H9 (cell line): ENCODE data around the gene TMEM219. TPM values are rescaled to one million over a fixed set of nuclear protein-coding genes. Genes with fewer than 3 reads are reported as not detected.

Experiments used
- DNase-seq: peaks from one replicate; pipeline ENCODE4 v3.0.0-alpha.2; 2017
- H2AFZ ChIP-seq: one replicate; pipeline ENCODE4 v1.6.1; 2013; ENCODE audit warnings: mild to moderate bottlenecking, low read length, control low read depth, moderate library complexity
- H2AK5ac ChIP-seq: 2 replicates; pipeline ENCODE4 v1.6.1; 2013; ENCODE audit warnings: low read length, control low read depth, mixed read lengths; ENCODE audit not compliant: insufficient read length
- H2BK120ac ChIP-seq: one replicate; pipeline ENCODE4 v1.6.1; 2013; ENCODE audit warnings: low read depth, mild to moderate bottlenecking, low read length, control low read depth, inconsistent platforms; ENCODE audit not compliant: poor library complexity, severe bottlenecking
- H2BK12ac ChIP-seq: 2 replicates; pipeline ENCODE4 v1.6.1; 2013; ENCODE audit warnings: low read length, control low read depth, mixed read lengths, low read depth; ENCODE audit not compliant: insufficient read length
- H2BK15ac ChIP-seq: 2 replicates; pipeline ENCODE4 v1.6.1; 2013; ENCODE audit warnings: low read depth, low read length, control low read depth
- H2BK20ac ChIP-seq: one replicate; pipeline ENCODE4 v1.6.1; 2013; ENCODE audit warnings: low read depth, mild to moderate bottlenecking, low read length, control low read depth, inconsistent platforms; ENCODE audit not compliant: poor library complexity, severe bottlenecking
- H2BK5ac ChIP-seq: 2 replicates; pipeline ENCODE4 v1.6.1; 2013; ENCODE audit warnings: low read length, control low read depth, mixed read lengths; ENCODE audit not compliant: insufficient read length
- H3K14ac ChIP-seq: 2 replicates; pipeline ENCODE4 v1.6.1; 2013; ENCODE audit warnings: low read length, control low read depth; ENCODE audit not compliant: insufficient read depth
- H3K18ac ChIP-seq: 2 replicates; pipeline ENCODE4 v1.6.1; 2013; ENCODE audit warnings: low read depth, mild to moderate bottlenecking, mixed read lengths, low read length, control low read depth; ENCODE audit not compliant: insufficient read length
- H3K23ac ChIP-seq: 2 replicates; pipeline ENCODE4 v1.6.1; 2013; ENCODE audit warnings: low read length, control low read depth, mixed read lengths, low read depth; ENCODE audit not compliant: insufficient read length
- H3K23me2 ChIP-seq: 2 replicates; pipeline ENCODE4 v1.6.1; 2013; ENCODE audit warnings: low read depth, mild to moderate bottlenecking, mixed read lengths, low read length, control low read depth; ENCODE audit not compliant: insufficient read length, poor library complexity, severe bottlenecking
- H3K27ac ChIP-seq: 2 replicates; pipeline ENCODE4 v1.5.1; 2013; ENCODE audit warnings: low read length, control low read depth, mixed read lengths, low read depth; ENCODE audit not compliant: insufficient read length
- H3K27me3 ChIP-seq: 2 replicates; pipeline ENCODE4 v1.6.1; 2013; ENCODE audit warnings: low read length, control low read depth, inconsistent platforms; ENCODE audit not compliant: insufficient read depth
- H3K4ac ChIP-seq: 2 replicates; pipeline ENCODE4 v1.6.1; 2013; ENCODE audit warnings: low read depth, mild to moderate bottlenecking, control low read depth, inconsistent platforms, low read length, moderate library complexity
- H3K4me1 ChIP-seq: 2 replicates; pipeline ENCODE4 v1.6.1; 2013; ENCODE audit warnings: low read length, control low read depth, inconsistent platforms; ENCODE audit not compliant: insufficient read depth
- H3K4me2 ChIP-seq: 2 replicates; pipeline ENCODE4 v1.6.1; 2013; ENCODE audit warnings: low read length, control low read depth, mixed read lengths; ENCODE audit not compliant: insufficient read length, insufficient read depth
- H3K56ac ChIP-seq: 2 replicates; pipeline ENCODE4 v1.6.1; 2013; ENCODE audit warnings: low read depth, mild to moderate bottlenecking, mixed read lengths, low read length, control low read depth; ENCODE audit not compliant: insufficient read length
- H3K79me1 ChIP-seq: 2 replicates; pipeline ENCODE4 v1.6.1; 2013; ENCODE audit warnings: low read depth, mild to moderate bottlenecking, moderate library complexity, low read length, control low read depth, inconsistent platforms; ENCODE audit not compliant: insufficient read depth, poor library complexity, severe bottlenecking
- H3K79me2 ChIP-seq: 2 replicates; pipeline ENCODE4 v1.6.1; 2013; ENCODE audit warnings: low read length, control low read depth, inconsistent platforms; ENCODE audit not compliant: insufficient read depth
- H3K9ac ChIP-seq: 2 replicates; pipeline ENCODE4 v1.6.1; 2013; ENCODE audit warnings: low read length, control low read depth, mixed read lengths; ENCODE audit not compliant: insufficient read length; ENCODE audit errors: extremely low read depth
- H3K9me3 ChIP-seq: one replicate; pipeline ENCODE4 v1.6.1; 2013; ENCODE audit warnings: low read depth, low read length, inconsistent platforms; ENCODE audit not compliant: control insufficient read depth
- H3T11ph ChIP-seq: one replicate; pipeline ENCODE4 v1.6.1; 2013; ENCODE audit warnings: mild to moderate bottlenecking, low read length, control low read depth, inconsistent platforms
- H4K20me1 ChIP-seq: one replicate; pipeline ENCODE4 v1.6.1; 2013; ENCODE audit not compliant: control insufficient read depth, insufficient read length, insufficient read depth
- H4K5ac ChIP-seq: 2 replicates; pipeline ENCODE4 v1.6.1; 2013; ENCODE audit warnings: low read depth, mild to moderate bottlenecking, mixed read lengths, low read length, control low read depth; ENCODE audit not compliant: insufficient read length
- H4K8ac ChIP-seq: replicated peaks from 2 replicates; pipeline ENCODE4 v1.6.1; 2013; ENCODE audit warnings: low read length, control low read depth, mixed read lengths, low read depth; ENCODE audit not compliant: insufficient read length
- H4K91ac ChIP-seq: 2 replicates; pipeline ENCODE4 v1.6.1; 2013; ENCODE audit warnings: low read depth, mild to moderate bottlenecking, moderate library complexity, mixed read lengths, low read length, control low read depth; ENCODE audit not compliant: insufficient read length
- H3K27ac Mint-ChIP-seq, 3 experiments: 2 replicates in 2 of 3; 3 replicates in 1 of 3; pipeline ENCODE4 v1.8.0; 2020 to 2021; ENCODE audit warnings: mixed read lengths in 3 of 3, mild to moderate bottlenecking in 1 of 3, moderate library complexity in 1 of 3
- H3K27me3 Mint-ChIP-seq: 2 replicates; pipeline ENCODE4 v1.8.0; 2021; ENCODE audit warnings: low read depth, mild to moderate bottlenecking, moderate library complexity, mixed read lengths
- H3K36me3 Mint-ChIP-seq, 3 experiments: 2 replicates in 2 of 3; 3 replicates in 1 of 3; pipeline ENCODE4 v1.8.0; 2020 to 2021; ENCODE audit warnings: low read depth in 3 of 3, mixed read lengths in 3 of 3; ENCODE audit not compliant: insufficient read depth in 1 of 3
- H3K4me1 Mint-ChIP-seq, 2 experiments: 2 replicates each; pipeline ENCODE4 v1.8.0; 2020; ENCODE audit warnings: mixed read lengths in 2 of 2
- H3K4me3 Mint-ChIP-seq, 2 experiments: 2 replicates in 1 of 2; 3 replicates in 1 of 2; pipeline ENCODE4 v1.8.0; 2020 to 2021; ENCODE audit warnings: mild to moderate bottlenecking in 2 of 2, mixed read lengths in 2 of 2, moderate library complexity in 1 of 2
- H3K9me3 Mint-ChIP-seq, 2 experiments: 2 replicates in 1 of 2; 3 replicates in 1 of 2; pipeline ENCODE4 v1.8.0; 2020; ENCODE audit warnings: mild to moderate bottlenecking in 2 of 2, mixed read lengths in 2 of 2, moderate library complexity in 1 of 2
- WGBS: extraction: QIAGEN DNeasy Blood & Tissue Kit; methylation state at CpG from one replicate; pipeline ENCODE4 v1.1.7; 2013; ENCODE audit warnings: missing lambda C conversion rate, low lambda C conversion rate, mixed read lengths; ENCODE audit not compliant: insufficient read length; ENCODE audit errors: extremely low coverage; 5-methylcytosine and 5-hydroxymethylcytosine counted together
- total RNA-seq: library from RNA; stranded (reverse); gene quantifications from 2 replicates; pipeline ENCODE4 v1.2.1, GENCODE V29; 2021
- TF ChIP-seq, protein P1 (sequence below): fragments of 200-600 bp; sonication (generic); conservative IDR thresholded peaks from 3 replicates; pipeline ENCODE4 v1.8.0; 2021; ENCODE audit warnings: antibody characterized with exemption, mild to moderate bottlenecking

Gene TMEM219
- total RNA-seq, 1 experiment from 2014 or later = 89.1 TPM

DNA sequence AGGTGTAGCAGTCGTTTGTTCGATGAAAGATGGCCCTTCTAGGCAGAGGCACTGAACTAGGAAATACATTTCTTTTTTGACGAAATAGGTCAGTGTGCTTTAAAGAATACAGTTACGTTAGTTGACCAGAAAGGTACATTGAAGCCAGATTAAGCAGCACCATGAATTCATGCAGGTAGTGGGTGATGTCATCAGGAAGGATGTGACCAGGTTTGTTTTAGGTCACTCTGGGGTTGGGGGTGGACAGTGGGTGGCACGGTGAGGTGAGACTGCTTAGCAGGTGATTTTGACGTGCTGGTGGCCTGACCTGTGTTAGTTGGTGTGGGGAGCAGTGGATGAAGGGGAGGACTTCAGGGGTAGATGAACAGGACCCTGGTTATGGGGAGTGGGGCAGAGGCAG, 37.7 kb downstream of the TMEM219 start:
- H4K91ac ChIP-seq = no peak overlapping the region
- H3K9ac ChIP-seq = no peak overlapping the region
- no peak overlapping the region for H3T11ph ChIP-seq
- H2BK120ac ChIP-seq = no peak overlapping the region
- no peaks in the 10 kb centered on the region; the same call in 1 of the 2 replicates for H3K79me2 ChIP-seq
- no peak overlapping the region for H2AFZ ChIP-seq
- no peak overlapping the region for H4K5ac ChIP-seq
- H2BK20ac ChIP-seq = no peak overlapping the region
- no peak overlapping the region for H3K23ac ChIP-seq
- no peak overlapping the region for H3K4me2 ChIP-seq
- H4K20me1 ChIP-seq = no peaks in the 10 kb centered on the region
- Mint-ChIP-seq H3K9me3 (no peaks in the 10 kb centered on the region; a peak in 1 of 5 replicates), H3K27me3 (no peaks in the 10 kb centered on the region; the same call in 1 of the 2 replicates), H3K27ac (0 out of 7 replicates have a peak overlapping the region, but pooled peaks of 1 of the 3 experiments have one; percentile 34), H3K4me1 (peaks cover 10 to 32% of the 10 kb centered on the region in 2 experiments), H3K36me3 (peaks cover 27 to 52% (median 29%) of the 10 kb centered on the region in 3 experiments), H3K4me3 (peak overlapping the region in 1 of 2 experiments; percentile 38; a peak in 1 of 5 replicates)
- no peak overlapping the region for H3K18ac ChIP-seq
- H3K56ac ChIP-seq = no peak overlapping the region
- no peak for DNase-seq
- no CpG with 5 or more reads among the region's 6 CpGs for WGBS
- no peak overlapping the region for H2BK5ac ChIP-seq
- H3K27me3 ChIP-seq = no peaks in the 10 kb centered on the region
- no peak overlapping the region for H2BK15ac ChIP-seq
- H3K4me1 ChIP-seq = 0 out of 2 replicates have a peak, but pooled peaks cover 2% of the 10 kb centered on the region
- H3K9me3 ChIP-seq = no peaks in the 10 kb centered on the region
- no peak overlapping the region for H2AK5ac ChIP-seq
- no peaks in the 10 kb centered on the region for H3K79me1 ChIP-seq
- TF ChIP-seq, protein P1, sequence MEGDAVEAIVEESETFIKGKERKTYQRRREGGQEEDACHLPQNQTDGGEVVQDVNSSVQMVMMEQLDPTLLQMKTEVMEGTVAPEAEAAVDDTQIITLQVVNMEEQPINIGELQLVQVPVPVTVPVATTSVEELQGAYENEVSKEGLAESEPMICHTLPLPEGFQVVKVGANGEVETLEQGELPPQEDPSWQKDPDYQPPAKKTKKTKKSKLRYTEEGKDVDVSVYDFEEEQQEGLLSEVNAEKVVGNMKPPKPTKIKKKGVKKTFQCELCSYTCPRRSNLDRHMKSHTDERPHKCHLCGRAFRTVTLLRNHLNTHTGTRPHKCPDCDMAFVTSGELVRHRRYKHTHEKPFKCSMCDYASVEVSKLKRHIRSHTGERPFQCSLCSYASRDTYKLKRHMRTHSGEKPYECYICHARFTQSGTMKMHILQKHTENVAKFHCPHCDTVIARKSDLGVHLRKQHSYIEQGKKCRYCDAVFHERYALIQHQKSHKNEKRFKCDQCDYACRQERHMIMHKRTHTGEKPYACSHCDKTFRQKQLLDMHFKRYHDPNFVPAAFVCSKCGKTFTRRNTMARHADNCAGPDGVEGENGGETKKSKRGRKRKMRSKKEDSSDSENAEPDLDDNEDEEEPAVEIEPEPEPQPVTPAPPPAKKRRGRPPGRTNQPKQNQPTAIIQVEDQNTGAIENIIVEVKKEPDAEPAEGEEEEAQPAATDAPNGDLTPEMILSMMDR = no peak
- no peak overlapping the region for H3K4ac ChIP-seq
- H3K27ac ChIP-seq = no peak overlapping the region
- no peak overlapping the region for H3K14ac ChIP-seq
- H2BK12ac ChIP-seq = no peak overlapping the region
- peaks cover 14% of the 10 kb centered on the region for H3K23me2 ChIP-seq
- no peak overlapping the region for H4K8ac ChIP-seq
